Stimulated activated CD8-positive, alpha-beta memory T cell treated with anti-CD3 and anti-CD28 coated beads, Interleukin-4, amount 100 ng/mL, for 4 hours (primary cell): Measurements from ENCODE around the gene GRM8.

Experiments
- DNase-seq, 2 donors: peaks; one replicate each; pipeline ENCODE4 v3.0.0-alpha.2; 2020; ENCODE audit warnings: low read depth in 2 of 2, low spot score in 1 of 2

GRM8 gene

GRCh38 chr7:127231415-127231814, 21.3 kb downstream of the GRM8 start:
- DNase-seq: no peak

- DNase-seq: no peak
Measured at GRCh38 chr7:127230192-127230925, 22.4 kb downstream of the GRM8 start.

- DNase-seq: no peak
Measured at GRCh38 chr7:127226685-127227374, 25.9 kb downstream of the GRM8 start.

- DNase-seq: no peak
Measured at GRCh38 chr7:127221731-127222130, 31.0 kb downstream of the GRM8 start.

GRCh38 chr7:127214956-127215718, 37.6 kb downstream of the GRM8 start:
- DNase-seq: no peak

GRCh38 chr7:127209886-127210285, 42.9 kb downstream of the GRM8 start:
- DNase-seq: no peak

- no peak for DNase-seq
Measured at GRCh38 chr7:127208860-127209259, 43.9 kb downstream of the GRM8 start.

- no peak for DNase-seq
Measured at GRCh38 chr7:127208351-127208750, 44.4 kb downstream of the GRM8 start.

- DNase-seq: no peak
Measured at GRCh38 chr7:127207806-127208205, 44.9 kb downstream of the GRM8 start.

GRCh38 chr7:127207230-127207629, 45.5 kb downstream of the GRM8 start:
- DNase-seq: no peak

- DNase-seq: no peak
Measured at GRCh38 chr7:127194571-127194970, 58.2 kb downstream of the GRM8 start.

GRCh38 chr7:127189886-127190285, 62.9 kb downstream of the GRM8 start:
- no peak for DNase-seq

- DNase-seq: no peak
Measured at GRCh38 chr7:127189074-127189473, 63.7 kb downstream of the GRM8 start.

GRCh38 chr7:127187740-127188139, 65.0 kb downstream of the GRM8 start:
- no peak for DNase-seq

GRCh38 chr7:127186686-127187085, 66.1 kb downstream of the GRM8 start:
- no peak for DNase-seq

GRCh38 chr7:127177156-127177555, 75.6 kb downstream of the GRM8 start:
- DNase-seq: no peak

GRCh38 chr7:127162366-127162765, 90.4 kb downstream of the GRM8 start:
- DNase-seq: no peak

- no peak for DNase-seq
Measured at GRCh38 chr7:127158659-127159058, 94.1 kb downstream of the GRM8 start.

GRCh38 chr7:127154958-127155357, 97.8 kb downstream of the GRM8 start:
- DNase-seq: no peak

GRCh38 chr7:127154101-127154500, 98.6 kb downstream of the GRM8 start:
- DNase-seq: no peak

- DNase-seq: no peak
Measured at GRCh38 chr7:127153315-127153714, 99.4 kb downstream of the GRM8 start.

GRCh38 chr7:127152423-127152822, 100.3 kb downstream of the GRM8 start:
- no peak for DNase-seq
